ENCODE measurements around the gene FBXO31. TPM values are rescaled to one million over a fixed set of nuclear protein-coding genes. Genes with fewer than 3 reads are reported as not detected.

Gene FBXO31
- total RNA-seq, 2 experiments from 2014 or later: 35.7 to 38.9 TPM

DNA sequence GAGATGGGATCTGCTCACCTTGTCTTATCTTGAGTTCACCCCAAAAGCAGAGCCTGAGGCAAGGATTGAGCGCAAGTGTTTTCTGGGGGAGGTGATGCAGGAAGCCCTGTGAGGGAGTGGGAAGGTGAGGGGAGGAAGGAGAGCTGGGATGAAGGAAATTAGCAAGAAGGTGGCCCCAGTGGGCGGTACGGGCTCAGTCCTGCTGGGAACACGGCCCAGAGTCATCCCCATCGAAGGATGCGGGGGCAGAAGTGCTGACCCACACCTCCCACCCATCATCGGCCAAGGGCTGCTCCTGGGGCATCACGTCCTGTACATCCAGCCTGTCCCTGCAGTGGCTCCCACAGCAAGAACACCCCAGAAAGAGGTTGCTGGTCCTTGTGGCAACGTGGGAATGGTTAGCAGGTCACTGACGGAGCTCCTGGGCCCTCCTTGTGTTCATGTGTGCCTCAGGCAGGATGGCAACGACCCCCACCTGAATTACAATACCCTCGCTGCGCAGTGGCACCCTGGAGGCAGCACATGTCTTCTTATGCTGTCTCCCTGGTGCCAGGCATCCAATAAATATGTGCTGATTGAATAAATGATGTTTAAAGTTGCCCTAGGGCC, 84.6 kb downstream of the FBXO31 start:
- no peaks in the 10 kb centered on the region for H3K36me3 ChIP-seq (ENCODE audit: insufficient read depth, low read length)
- TF ChIP-seq, protein P1, sequence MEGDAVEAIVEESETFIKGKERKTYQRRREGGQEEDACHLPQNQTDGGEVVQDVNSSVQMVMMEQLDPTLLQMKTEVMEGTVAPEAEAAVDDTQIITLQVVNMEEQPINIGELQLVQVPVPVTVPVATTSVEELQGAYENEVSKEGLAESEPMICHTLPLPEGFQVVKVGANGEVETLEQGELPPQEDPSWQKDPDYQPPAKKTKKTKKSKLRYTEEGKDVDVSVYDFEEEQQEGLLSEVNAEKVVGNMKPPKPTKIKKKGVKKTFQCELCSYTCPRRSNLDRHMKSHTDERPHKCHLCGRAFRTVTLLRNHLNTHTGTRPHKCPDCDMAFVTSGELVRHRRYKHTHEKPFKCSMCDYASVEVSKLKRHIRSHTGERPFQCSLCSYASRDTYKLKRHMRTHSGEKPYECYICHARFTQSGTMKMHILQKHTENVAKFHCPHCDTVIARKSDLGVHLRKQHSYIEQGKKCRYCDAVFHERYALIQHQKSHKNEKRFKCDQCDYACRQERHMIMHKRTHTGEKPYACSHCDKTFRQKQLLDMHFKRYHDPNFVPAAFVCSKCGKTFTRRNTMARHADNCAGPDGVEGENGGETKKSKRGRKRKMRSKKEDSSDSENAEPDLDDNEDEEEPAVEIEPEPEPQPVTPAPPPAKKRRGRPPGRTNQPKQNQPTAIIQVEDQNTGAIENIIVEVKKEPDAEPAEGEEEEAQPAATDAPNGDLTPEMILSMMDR (IDR thresholded peaks at IDR 0.05): no peak
- H3K36me3 Mint-ChIP-seq (ENCODE audit: low read depth): no peaks in the 10 kb centered on the region
- CTCF ChIA-PET: interaction anchor here (0.9 kb wide), 1 partner anchor 18 kb away, joined by 3 read pairs; no protein-coding TSS in a partner anchor
- ATAC-seq (ENCODE audit: poor library complexity) (no peak), DNase-seq (no peak)
- H3K27ac ChIP-seq (ENCODE audit: low read depth in 1 of 2, low read length in 2 of 2): no peak overlapping the region
- POLR2A ChIA-PET: no interaction called here
- H3K4me3 Mint-ChIP-seq: no peak overlapping the region
- H3K9me3 Mint-ChIP-seq: no peaks in the 10 kb centered on the region
- intact Hi-C loops (cut with DNase I, micrococcal nuclease): loop anchor here in 1 of 2 experiments (5.0 to 10.0 kb wide), 2 partner anchors 336 to 737 kb away; no protein-coding TSS in a partner anchor
- peaks cover 14% of the 10 kb centered on the region for H3K4me1 Mint-ChIP-seq (ENCODE audit: low read depth)
- no peaks in the 10 kb centered on the region for H3K27me3 Mint-ChIP-seq
- H3K4me3 ChIP-seq (ENCODE audit: low read length): no peak overlapping the region
- no peaks in the 10 kb centered on the region for H3K9me3 ChIP-seq (ENCODE audit: control insufficient read depth in 1 of 2, insufficient read depth in 1 of 2, low read length in 2 of 2)
- H3K27ac Mint-ChIP-seq: no peak overlapping the region
- peaks cover 7% of the 10 kb centered on the region for H3K4me1 ChIP-seq (ENCODE audit: insufficient read depth, low read length)
- H3K27me3 ChIP-seq (ENCODE audit: control insufficient read depth in 1 of 2, insufficient read depth in 2 of 2, low read length in 2 of 2): no peaks in the 10 kb centered on the region

DNA sequence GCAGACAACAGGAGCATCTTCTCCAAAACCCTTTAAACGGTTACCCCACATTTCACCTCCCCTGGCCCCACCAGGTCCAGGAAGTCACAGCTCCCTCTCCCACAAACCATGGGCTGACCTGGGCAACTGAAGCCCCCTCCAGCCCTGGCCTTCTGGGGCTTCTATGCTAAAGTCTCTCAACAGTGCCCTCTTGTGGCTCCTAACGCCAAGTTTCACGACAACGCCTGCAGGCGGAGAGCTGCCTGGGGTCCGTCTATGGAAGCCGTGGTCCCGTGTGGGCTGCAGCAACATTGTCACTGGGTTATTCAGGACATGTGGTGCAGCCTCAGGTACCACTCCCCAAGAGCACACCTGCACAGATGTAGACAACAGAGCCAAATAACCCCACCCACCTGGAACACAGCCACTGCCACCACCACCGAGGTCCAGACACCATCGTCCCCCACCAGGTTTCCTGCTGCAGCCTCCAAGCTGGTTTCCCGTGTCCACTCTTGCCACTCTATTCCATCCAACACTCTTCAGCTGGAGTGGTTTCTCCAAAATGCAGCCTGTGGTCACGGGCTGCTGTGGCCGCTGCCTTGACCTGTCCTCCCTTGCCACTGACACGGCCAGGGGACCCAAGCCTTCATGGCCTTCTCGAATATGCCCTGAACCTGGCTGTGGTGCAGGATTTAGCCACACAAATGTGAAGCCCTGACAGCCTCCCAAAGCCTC, 85.5 kb downstream of the FBXO31 start:
- CTCF ChIA-PET: interaction anchor here (0.9 kb wide), 1 partner anchor 18 kb away, joined by 3 read pairs; no protein-coding TSS in a partner anchor
- Mint-ChIP-seq H3K4me3 (no peak overlapping the region), H3K36me3 (ENCODE audit: low read depth) (no peaks in the 10 kb centered on the region), H3K9me3 (no peaks in the 10 kb centered on the region), H3K27me3 (no peaks in the 10 kb centered on the region), H3K27ac (no peak overlapping the region), H3K4me1 (ENCODE audit: low read depth) (peaks cover 8% of the 10 kb centered on the region)
- H3K27me3 ChIP-seq (ENCODE audit: control insufficient read depth in 1 of 2, insufficient read depth in 2 of 2, low read length in 2 of 2): no peaks in the 10 kb centered on the region
- H3K36me3 ChIP-seq (ENCODE audit: insufficient read depth, low read length): no peaks in the 10 kb centered on the region
- no peaks in the 10 kb centered on the region for H3K9me3 ChIP-seq (ENCODE audit: control insufficient read depth in 1 of 2, insufficient read depth in 1 of 2, low read length in 2 of 2)
- DNase-seq: peak in 9 of 14 experiments; percentile 9 to 58 (median 27)
- ATAC-seq (ENCODE audit: poor library complexity): no peak
- TF ChIP-seq, protein P1 (IDR thresholded peaks at IDR 0.05): peak; percentile 59
- POLR2A ChIA-PET: no interaction called here
- no peak overlapping the region for H3K27ac ChIP-seq (ENCODE audit: low read depth in 1 of 2, low read length in 2 of 2)
- H3K4me1 ChIP-seq (ENCODE audit: insufficient read depth, low read length): peaks cover 3% of the 10 kb centered on the region
- H3K4me3 ChIP-seq (ENCODE audit: low read length): no peak overlapping the region
- intact Hi-C loops (cut with DNase I, micrococcal nuclease): loop anchor here in 1 of 2 experiments (5.0 to 10.0 kb wide), 2 partner anchors 337 to 736 kb away; no protein-coding TSS in a partner anchor

DNA sequence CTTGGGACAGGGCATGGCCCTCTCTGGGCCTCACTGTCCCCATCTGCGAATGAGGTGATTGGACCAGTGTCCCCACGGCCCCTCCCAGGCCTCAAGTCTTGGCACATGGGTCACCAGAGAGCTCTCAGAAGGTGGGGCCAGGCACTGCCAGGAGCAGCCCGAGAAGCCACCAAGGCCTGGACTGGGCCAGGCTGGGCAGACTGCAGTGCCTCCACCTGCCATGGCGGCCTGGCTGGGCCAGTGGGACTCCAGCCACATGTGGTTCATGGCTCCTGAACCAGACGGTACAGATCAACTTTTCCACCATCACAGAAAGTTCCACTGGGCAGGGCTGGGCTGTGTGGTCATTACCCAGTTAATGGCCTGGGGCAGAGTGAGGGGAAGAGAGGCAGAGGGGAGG, 86.2 kb downstream of the FBXO31 start:
- CTCF ChIA-PET: no interaction called here
- H3K4me3 ChIP-seq (ENCODE audit: low read length): no peak overlapping the region
- ATAC-seq (ENCODE audit: poor library complexity): no peak

More for the DNA sequence above, 86.2 kb downstream of the FBXO31 start:
- H3K27ac ChIP-seq (ENCODE audit: low read depth in 1 of 2, low read length in 2 of 2): no peak overlapping the region
- intact Hi-C loops (cut with DNase I, micrococcal nuclease): loop anchor here in 1 of 2 experiments (5.0 to 10.0 kb wide), 2 partner anchors 337 to 735 kb away; no protein-coding TSS in a partner anchor
- H3K27me3 ChIP-seq (ENCODE audit: control insufficient read depth in 1 of 2, insufficient read depth in 2 of 2, low read length in 2 of 2): no peaks in the 10 kb centered on the region
- H3K4me1 ChIP-seq (ENCODE audit: insufficient read depth, low read length): peaks cover 3% of the 10 kb centered on the region
- no peak for DNase-seq
- H3K36me3 Mint-ChIP-seq (ENCODE audit: low read depth): no peaks in the 10 kb centered on the region
- H3K27ac Mint-ChIP-seq: no peak overlapping the region
- no peaks in the 10 kb centered on the region for H3K9me3 Mint-ChIP-seq
- no peaks in the 10 kb centered on the region for H3K9me3 ChIP-seq (ENCODE audit: control insufficient read depth in 1 of 2, insufficient read depth in 1 of 2, low read length in 2 of 2)
- H3K27me3 Mint-ChIP-seq: no peaks in the 10 kb centered on the region
- H3K4me1 Mint-ChIP-seq (ENCODE audit: low read depth): peaks cover 8% of the 10 kb centered on the region
- TF ChIP-seq, protein P1 (IDR thresholded peaks at IDR 0.05): no peak
- H3K36me3 ChIP-seq (ENCODE audit: insufficient read depth, low read length): no peaks in the 10 kb centered on the region
- H3K4me3 Mint-ChIP-seq: no peak overlapping the region
- POLR2A ChIA-PET: no interaction called here

All from CD4-positive, alpha-beta T cell (primary cell).